A673 (cell line): ENCODE measurements around the gene WNT3.

ENCODE experiments used
- CTCF ChIP-seq: fragments of 300-800, 200-600 bp; sonication (generic); conservative IDR thresholded peaks from 2 replicates; pipeline ENCODE4 v1.5.1; 2017; ENCODE audit warnings: low read depth, mild to moderate bottlenecking, antibody characterized with exemption, low read length, moderate library complexity, mixed read lengths
- EZH2 ChIP-seq: fragments of 200-600 bp; sonication (generic); IDR thresholded peaks from 2 replicates; pipeline ENCODE4 v1.6.1; 2017; ENCODE audit warnings: borderline replicate concordance, low read depth, mild to moderate bottlenecking, mixed read lengths, antibody characterized with exemption, low read length; ENCODE audit not compliant: poor library complexity, severe bottlenecking

GRCh38 chr17:46819906-46820351 is 1.4 kb upstream of the WNT3 start:
- TF ChIP-seq CTCF = no peak
- TF ChIP-seq EZH2 = no peak
